Cardiac fibroblast (primary cell): ENCODE results near the gene EPHA6.

Experiments used
- DNase-seq, 2 donors: peaks; one replicate each; pipeline versions ENCODE4 v3.0.0 to v3.0.0-alpha.2; 2010; ENCODE audit warnings: low read depth in 2 of 2
- H3K4me3 ChIP-seq, 2 donors: replicated peaks in 1 of 2; 1 replicate in 1 of 2; 2 replicates in 1 of 2; pipeline ENCODE4 v1.5.1; 2011; ENCODE audit warnings: low read depth in 2 of 2, low read length in 2 of 2, mild to moderate bottlenecking in 2 of 2, moderate library complexity in 1 of 2
- CTCF ChIP-seq: IDR thresholded peaks from one replicate; pipeline ENCODE4 v1.5.1; 2011; ENCODE audit warnings: low read depth, mild to moderate bottlenecking, low read length, inconsistent platforms

The EPHA6 gene

GRCh38 chr3:96986241-96986640 is 171.8 kb downstream of the EPHA6 start:
- no peak for TF ChIP-seq CTCF
- DNase-seq, result no peak
- H3K4me3 ChIP-seq, result no peak overlapping the region

GRCh38 chr3:96991231-96991630 is 176.8 kb downstream of the EPHA6 start:
- H3K4me3 ChIP-seq, result no peak overlapping the region
- no peak for TF ChIP-seq CTCF
- no peak for DNase-seq

- no peak for TF ChIP-seq CTCF
- DNase-seq, result no peak
- H3K4me3 ChIP-seq, result no peak overlapping the region
Measured at GRCh38 chr3:96991800-96992365, 177.5 kb downstream of the EPHA6 start.

- TF ChIP-seq CTCF, result no peak
- DNase-seq, result no peak
- no peak overlapping the region for H3K4me3 ChIP-seq
Measured at GRCh38 chr3:96994988-96995387, 180.6 kb downstream of the EPHA6 start.

GRCh38 chr3:96996009-96996408 is 181.6 kb downstream of the EPHA6 start:
- H3K4me3 ChIP-seq, result no peak overlapping the region
- no peak for TF ChIP-seq CTCF
- DNase-seq, result no peak

GRCh38 chr3:97001611-97002010 is 187.2 kb downstream of the EPHA6 start:
- no peak overlapping the region for H3K4me3 ChIP-seq
- TF ChIP-seq CTCF, result no peak
- no peak for DNase-seq

- TF ChIP-seq CTCF, result no peak
- no peak overlapping the region for H3K4me3 ChIP-seq
- DNase-seq, result no peak
Measured at GRCh38 chr3:97009427-97010019, 195.1 kb downstream of the EPHA6 start.
